GM23338 (cell line): ENCODE measurements around the gene DNAAF2. TPM values are rescaled to one million over a fixed set of nuclear protein-coding genes. Genes with fewer than 3 reads are reported as not detected.
"Not testable (repeated sequence)": the region's sequence is repeated elsewhere in the genome, so short reads cannot be mapped to it uniquely, and the experiment has no call there.

Source experiments
- ATAC-seq: fragments of 200-7000 bp; cut with Tn5 transposase; 3 replicates; pipeline ENCODE4 v1.9.1; 2020
- DNase-seq: peaks from one replicate; pipeline ENCODE4 v3.0.0-alpha.2; 2015; ENCODE audit warnings: low spot score
- H2AFZ ChIP-seq: fragments of 200-600 bp; sonication (generic); 2 replicates; pipeline ENCODE4 v1.8.0; 2016; ENCODE audit warnings: antibody characterized with exemption, mild to moderate bottlenecking, moderate library complexity
- H3F3A ChIP-seq: fragments of 200-600 bp; sonication (generic); replicated peaks from 2 replicates; pipeline ENCODE4 v1.8.0; 2017; ENCODE audit warnings: antibody characterized with exemption, mixed run types, low read depth
- H3K27ac ChIP-seq: fragments of 200-600 bp; sonication (generic); 2 replicates; pipeline ENCODE4 v1.6.1; 2016; ENCODE audit warnings: low read depth
- H3K27me3 ChIP-seq: fragments of 200-600 bp; sonication (generic); 2 replicates; pipeline ENCODE4 v1.8.0; 2016; ENCODE audit warnings: mild to moderate bottlenecking, mixed run types, moderate library complexity; ENCODE audit not compliant: insufficient read depth
- H3K36me3 ChIP-seq: fragments of 200-600 bp; sonication (generic); 2 replicates; pipeline ENCODE4 v1.8.0; 2016; ENCODE audit warnings: mild to moderate bottlenecking; ENCODE audit not compliant: insufficient read depth
- H3K4me1 ChIP-seq: fragments of 200-600 bp; sonication (generic); 2 replicates; pipeline ENCODE4 v1.8.0; 2016; ENCODE audit warnings: mild to moderate bottlenecking, moderate library complexity; ENCODE audit not compliant: insufficient read depth
- H3K4me2 ChIP-seq: fragments of 200-600 bp; sonication (generic); 2 replicates; pipeline ENCODE4 v1.7.1; 2017; ENCODE audit warnings: mixed run types
- H3K4me3 ChIP-seq: fragments of 200-600 bp; sonication (generic); 2 replicates; pipeline ENCODE4 v1.6.1; 2016; ENCODE audit warnings: mixed run types
- H3K79me2 ChIP-seq: fragments of 200-600 bp; sonication (generic); replicated peaks from 2 replicates; pipeline ENCODE4 v1.8.0; 2017; ENCODE audit warnings: mild to moderate bottlenecking; ENCODE audit not compliant: insufficient read depth
- H3K9me2 ChIP-seq: fragments of 200-600 bp; sonication (generic); 2 replicates; pipeline ENCODE4 v1.8.0; 2017; ENCODE audit not compliant: insufficient read depth
- H4K20me1 ChIP-seq: fragments of 200-600 bp; sonication (generic); replicated peaks from 2 replicates; pipeline ENCODE4 v1.8.0; 2017; ENCODE audit warnings: mild to moderate bottlenecking; ENCODE audit not compliant: insufficient read depth
- H3K27ac Mint-ChIP-seq: 2 replicates; pipeline ENCODE4 v1.8.0; 2020; ENCODE audit warnings: inconsistent platforms, mild to moderate bottlenecking, moderate library complexity, mixed read lengths
- H3K27me3 Mint-ChIP-seq: 3 replicates; pipeline ENCODE4 v1.8.0; 2022; ENCODE audit warnings: low read depth, mild to moderate bottlenecking, moderate library complexity, mixed read lengths, inconsistent platforms; ENCODE audit not compliant: insufficient read depth, poor library complexity
- H3K36me3 Mint-ChIP-seq: 3 replicates; pipeline ENCODE4 v1.8.0; 2021; ENCODE audit warnings: low read depth, mild to moderate bottlenecking, inconsistent platforms, moderate library complexity, mixed read lengths
- H3K4me1 Mint-ChIP-seq: 3 replicates; pipeline ENCODE4 v1.8.0; 2020; ENCODE audit warnings: mild to moderate bottlenecking, inconsistent platforms, mixed read lengths
- H3K4me3 Mint-ChIP-seq: 3 replicates; pipeline ENCODE4 v1.8.0; 2021; ENCODE audit warnings: moderate library complexity, mild to moderate bottlenecking, inconsistent platforms, mixed read lengths
- H3K9me3 Mint-ChIP-seq: 3 replicates; pipeline ENCODE4 v1.8.0; 2020; ENCODE audit warnings: moderate library complexity, mild to moderate bottlenecking, inconsistent platforms, mixed read lengths
- EZH2 ChIP-seq: fragments of 200-600 bp; sonication (generic); IDR thresholded peaks from one replicate; pipeline ENCODE4 v1.8.0; 2017; ENCODE audit warnings: antibody characterized with exemption, mild to moderate bottlenecking, low read depth; ENCODE audit not compliant: unreplicated experiment
- NANOG ChIP-seq: IDR thresholded peaks from 2 replicates; pipeline ENCODE4 v1.6.1; 2016; ENCODE audit warnings: antibody characterized with exemption, borderline replicate concordance
- ZNF331 ChIP-seq: fragments of 250-450 bp; sonication (Bioruptor Pico); IDR thresholded peaks from 2 replicates; pipeline ENCODE4 v1.5.0; 2020; ENCODE audit warnings: low read depth, mild to moderate bottlenecking, moderate library complexity
- polyA plus RNA-seq: library from polyadenylated mRNA; unstranded; fragments of >200 nt; fragmentation: Nextera tagmentation; extraction: Ambion mirVana; gene quantifications from 2 replicates; pipeline ENCODE4 v1.2.1, GENCODE V29; 2016
- total RNA-seq: library from RNA; depleted of rRNA; stranded (reverse); fragments of >200 nt; shearing (Covaris generic); gene quantifications from 2 replicates; pipeline ENCODE4 v1.2.3, GENCODE V29; 2014
- TF ChIP-seq, protein P1 (sequence below): fragments of 250-450 bp; sonication (Bioruptor Pico); IDR thresholded peaks from 2 replicates; pipeline ENCODE4 v1.5.0; 2020; ENCODE audit warnings: mild to moderate bottlenecking, moderate library complexity
- TF ChIP-seq, protein P2 (sequence below): IDR thresholded peaks from one replicate; pipeline ENCODE4 v1.6.1; 2018; ENCODE audit warnings: antibody characterized with exemption; ENCODE audit not compliant: unreplicated experiment

DNAAF2 gene
- total and polyA plus RNA-seq, 2 experiments from 2014 or later: 40.4 to 62.6 TPM

DNA sequence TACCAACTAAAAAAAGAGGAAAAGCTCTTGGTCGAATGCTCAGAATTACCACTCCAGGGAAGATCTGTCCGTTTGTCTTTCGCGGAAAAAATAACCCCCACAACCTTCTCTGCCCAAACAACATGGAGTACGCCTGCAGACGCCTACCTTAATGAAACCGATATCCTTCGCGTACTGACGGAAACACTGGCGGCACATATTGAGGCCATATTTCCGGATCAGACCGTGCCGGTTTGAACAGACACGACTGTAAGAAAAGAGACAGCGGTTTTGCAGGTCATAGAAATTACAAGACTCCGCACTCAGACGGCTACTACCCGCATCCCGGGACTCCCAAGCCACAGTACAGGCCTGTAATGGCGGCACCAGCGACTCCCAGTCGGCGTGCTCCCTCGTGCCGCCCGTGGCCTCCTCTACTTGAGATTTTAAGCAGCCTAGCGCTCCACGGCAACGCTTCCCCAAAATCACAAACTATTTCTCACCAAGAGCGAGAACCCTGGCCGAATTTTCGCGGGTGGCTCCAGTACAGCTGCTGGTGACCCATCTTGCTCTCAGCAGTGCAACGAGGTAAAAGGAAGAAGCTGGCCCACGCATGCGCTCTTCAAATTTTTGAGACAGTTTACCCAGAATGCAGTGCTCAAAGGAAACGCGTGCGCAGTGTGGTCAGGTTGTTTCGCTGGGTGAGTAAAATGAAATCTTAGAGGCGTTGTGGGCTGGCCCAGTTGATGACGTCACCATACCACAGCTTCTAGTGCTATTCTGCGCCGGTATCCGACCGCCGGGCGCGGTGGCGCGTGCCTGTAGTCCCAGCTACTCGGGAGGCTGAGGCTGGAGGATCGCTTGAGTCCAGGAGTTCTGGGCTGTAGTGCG lies 49.0 kb downstream of the DNAAF2 start, which contains the start of gene RPS29 (continued):
- TF ChIP-seq, protein P1, sequence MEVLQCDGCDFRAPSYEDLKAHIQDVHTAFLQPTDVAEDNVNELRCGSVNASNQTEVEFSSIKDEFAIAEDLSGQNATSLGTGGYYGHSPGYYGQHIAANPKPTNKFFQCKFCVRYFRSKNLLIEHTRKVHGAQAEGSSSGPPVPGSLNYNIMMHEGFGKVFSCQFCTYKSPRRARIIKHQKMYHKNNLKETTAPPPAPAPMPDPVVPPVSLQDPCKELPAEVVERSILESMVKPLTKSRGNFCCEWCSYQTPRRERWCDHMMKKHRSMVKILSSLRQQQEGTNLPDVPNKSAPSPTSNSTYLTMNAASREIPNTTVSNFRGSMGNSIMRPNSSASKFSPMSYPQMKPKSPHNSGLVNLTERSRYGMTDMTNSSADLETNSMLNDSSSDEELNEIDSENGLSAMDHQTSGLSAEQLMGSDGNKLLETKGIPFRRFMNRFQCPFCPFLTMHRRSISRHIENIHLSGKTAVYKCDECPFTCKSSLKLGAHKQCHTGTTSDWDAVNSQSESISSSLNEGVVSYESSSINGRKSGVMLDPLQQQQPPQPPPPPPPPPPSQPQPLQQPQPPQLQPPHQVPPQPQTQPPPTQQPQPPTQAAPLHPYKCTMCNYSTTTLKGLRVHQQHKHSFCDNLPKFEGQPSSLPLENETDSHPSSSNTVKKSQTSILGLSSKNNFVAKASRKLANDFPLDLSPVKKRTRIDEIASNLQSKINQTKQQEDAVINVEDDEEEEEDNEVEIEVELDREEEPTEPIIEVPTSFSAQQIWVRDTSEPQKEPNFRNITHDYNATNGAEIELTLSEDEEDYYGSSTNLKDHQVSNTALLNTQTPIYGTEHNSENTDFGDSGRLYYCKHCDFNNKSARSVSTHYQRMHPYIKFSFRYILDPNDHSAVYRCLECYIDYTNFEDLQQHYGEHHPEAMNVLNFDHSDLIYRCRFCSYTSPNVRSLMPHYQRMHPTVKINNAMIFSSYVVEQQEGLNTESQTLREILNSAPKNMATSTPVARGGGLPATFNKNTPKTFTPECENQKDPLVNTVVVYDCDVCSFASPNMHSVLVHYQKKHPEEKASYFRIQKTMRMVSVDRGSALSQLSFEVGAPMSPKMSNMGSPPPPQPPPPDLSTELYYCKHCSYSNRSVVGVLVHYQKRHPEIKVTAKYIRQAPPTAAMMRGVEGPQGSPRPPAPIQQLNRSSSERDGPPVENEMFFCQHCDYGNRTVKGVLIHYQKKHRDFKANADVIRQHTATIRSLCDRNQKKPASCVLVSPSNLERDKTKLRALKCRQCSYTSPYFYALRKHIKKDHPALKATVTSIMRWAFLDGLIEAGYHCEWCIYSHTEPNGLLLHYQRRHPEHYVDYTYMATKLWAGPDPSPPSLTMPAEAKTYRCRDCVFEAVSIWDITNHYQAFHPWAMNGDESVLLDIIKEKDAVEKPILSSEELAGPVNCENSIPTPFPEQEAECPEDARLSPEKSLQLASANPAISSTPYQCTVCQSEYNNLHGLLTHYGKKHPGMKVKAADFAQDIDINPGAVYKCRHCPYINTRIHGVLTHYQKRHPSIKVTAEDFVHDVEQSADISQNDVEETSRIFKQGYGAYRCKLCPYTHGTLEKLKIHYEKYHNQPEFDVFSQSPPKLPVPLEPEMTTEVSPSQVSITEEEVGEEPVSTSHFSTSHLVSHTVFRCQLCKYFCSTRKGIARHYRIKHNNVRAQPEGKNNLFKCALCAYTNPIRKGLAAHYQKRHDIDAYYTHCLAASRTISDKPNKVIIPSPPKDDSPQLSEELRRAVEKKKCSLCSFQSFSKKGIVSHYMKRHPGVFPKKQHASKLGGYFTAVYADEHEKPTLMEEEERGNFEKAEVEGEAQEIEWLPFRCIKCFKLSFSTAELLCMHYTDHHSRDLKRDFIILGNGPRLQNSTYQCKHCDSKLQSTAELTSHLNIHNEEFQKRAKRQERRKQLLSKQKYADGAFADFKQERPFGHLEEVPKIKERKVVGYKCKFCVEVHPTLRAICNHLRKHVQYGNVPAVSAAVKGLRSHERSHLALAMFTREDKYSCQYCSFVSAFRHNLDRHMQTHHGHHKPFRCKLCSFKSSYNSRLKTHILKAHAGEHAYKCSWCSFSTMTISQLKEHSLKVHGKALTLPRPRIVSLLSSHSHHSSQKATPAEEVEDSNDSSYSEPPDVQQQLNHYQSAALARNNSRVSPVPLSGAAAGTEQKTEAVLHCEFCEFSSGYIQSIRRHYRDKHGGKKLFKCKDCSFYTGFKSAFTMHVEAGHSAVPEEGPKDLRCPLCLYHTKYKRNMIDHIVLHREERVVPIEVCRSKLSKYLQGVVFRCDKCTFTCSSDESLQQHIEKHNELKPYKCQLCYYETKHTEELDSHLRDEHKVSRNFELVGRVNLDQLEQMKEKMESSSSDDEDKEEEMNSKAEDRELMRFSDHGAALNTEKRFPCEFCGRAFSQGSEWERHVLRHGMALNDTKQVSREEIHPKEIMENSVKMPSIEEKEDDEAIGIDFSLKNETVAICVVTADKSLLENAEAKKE (CRISPR knock-in tag): no peak
- no peak for TF ChIP-seq ZNF331 (CRISPR knock-in tag)
- TF ChIP-seq, protein P2, sequence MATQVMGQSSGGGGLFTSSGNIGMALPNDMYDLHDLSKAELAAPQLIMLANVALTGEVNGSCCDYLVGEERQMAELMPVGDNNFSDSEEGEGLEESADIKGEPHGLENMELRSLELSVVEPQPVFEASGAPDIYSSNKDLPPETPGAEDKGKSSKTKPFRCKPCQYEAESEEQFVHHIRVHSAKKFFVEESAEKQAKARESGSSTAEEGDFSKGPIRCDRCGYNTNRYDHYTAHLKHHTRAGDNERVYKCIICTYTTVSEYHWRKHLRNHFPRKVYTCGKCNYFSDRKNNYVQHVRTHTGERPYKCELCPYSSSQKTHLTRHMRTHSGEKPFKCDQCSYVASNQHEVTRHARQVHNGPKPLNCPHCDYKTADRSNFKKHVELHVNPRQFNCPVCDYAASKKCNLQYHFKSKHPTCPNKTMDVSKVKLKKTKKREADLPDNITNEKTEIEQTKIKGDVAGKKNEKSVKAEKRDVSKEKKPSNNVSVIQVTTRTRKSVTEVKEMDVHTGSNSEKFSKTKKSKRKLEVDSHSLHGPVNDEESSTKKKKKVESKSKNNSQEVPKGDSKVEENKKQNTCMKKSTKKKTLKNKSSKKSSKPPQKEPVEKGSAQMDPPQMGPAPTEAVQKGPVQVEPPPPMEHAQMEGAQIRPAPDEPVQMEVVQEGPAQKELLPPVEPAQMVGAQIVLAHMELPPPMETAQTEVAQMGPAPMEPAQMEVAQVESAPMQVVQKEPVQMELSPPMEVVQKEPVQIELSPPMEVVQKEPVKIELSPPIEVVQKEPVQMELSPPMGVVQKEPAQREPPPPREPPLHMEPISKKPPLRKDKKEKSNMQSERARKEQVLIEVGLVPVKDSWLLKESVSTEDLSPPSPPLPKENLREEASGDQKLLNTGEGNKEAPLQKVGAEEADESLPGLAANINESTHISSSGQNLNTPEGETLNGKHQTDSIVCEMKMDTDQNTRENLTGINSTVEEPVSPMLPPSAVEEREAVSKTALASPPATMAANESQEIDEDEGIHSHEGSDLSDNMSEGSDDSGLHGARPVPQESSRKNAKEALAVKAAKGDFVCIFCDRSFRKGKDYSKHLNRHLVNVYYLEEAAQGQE: no peak
- TF ChIP-seq NANOG: no peak
- TF ChIP-seq EZH2: no peak

DNA sequence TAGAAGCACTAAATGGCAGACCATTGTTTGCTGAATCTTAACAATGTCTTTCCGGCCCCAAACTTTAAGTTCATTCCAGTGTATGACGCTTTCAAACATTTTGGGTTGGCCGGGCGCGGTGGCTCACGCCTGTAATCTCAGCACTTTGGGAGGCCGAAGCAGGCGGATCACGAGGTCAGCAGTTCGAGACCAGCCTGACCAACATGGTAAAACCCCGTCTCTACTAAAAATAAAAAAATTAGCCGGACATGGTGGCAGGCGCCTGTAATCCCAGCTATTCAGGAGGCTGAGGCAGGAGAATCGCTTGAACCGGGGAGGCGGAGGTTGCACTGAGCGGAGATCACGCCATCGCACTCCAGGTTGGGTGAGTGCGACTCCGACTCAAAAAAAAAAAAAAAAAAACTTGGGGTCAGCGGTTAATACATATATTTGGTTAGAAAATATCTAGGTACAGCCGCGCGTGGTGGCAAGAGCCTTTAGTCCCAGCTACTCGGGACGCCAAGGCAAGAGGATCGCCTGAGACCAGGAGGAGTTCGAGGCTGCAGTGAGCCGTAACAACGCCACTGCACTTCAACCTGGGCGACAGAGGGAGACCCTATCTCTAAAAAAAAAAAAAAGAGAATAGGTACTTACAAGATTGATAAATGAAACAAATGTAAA lies 49.9 kb downstream of the DNAAF2 start:
- Mint-ChIP-seq H3K27me3 (peaks cover 44% of the 10 kb centered on the region), H3K36me3 (peaks cover 55% of the 10 kb centered on the region), H3K9me3 (peaks cover 10% of the 10 kb centered on the region; the same call in 2 of the 3 replicates), H3K27ac (peak overlapping the region; percentile 100), H3K4me3 (peak overlapping the region; percentile 94), H3K4me1 (peaks cover 26% of the 10 kb centered on the region)
- Histone ChIP-seq H3K79me2 (peaks cover 60% of the 10 kb centered on the region), H4K20me1 (peaks cover 49% of the 10 kb centered on the region), H3K4me2 (peak overlapping the region; percentile 95), H3K4me3 (peak overlapping the region; percentile 98), H3K4me1 (peaks cover 16% of the 10 kb centered on the region), H3K27ac (peak overlapping the region; percentile 89), H3F3A (peaks cover 21% of the 10 kb centered on the region), H3K36me3 (peaks cover 24% of the 10 kb centered on the region)
- not testable (repeated sequence) for H3K9me2 ChIP-seq, DNase-seq, ATAC-seq, H3K27me3 ChIP-seq, H2AFZ ChIP-seq
